ENCODE results near the gene GBA2. TPM values are rescaled to one million over a fixed set of nuclear protein-coding genes. Genes with fewer than 3 reads are reported as not detected.
A peak's percentile ranks its signal among the peaks of the same experiment; 100 is the strongest.

Gene GBA2
- polyA plus RNA-seq = 100 to 1,000 TPM in 3 of 4 donors, 10 to 100 TPM in 1; 63.4 to 176 (median 136) TPM
- long read RNA-seq, donor 1, transcript GBA2-203 (17 exons, 3,611 nt) = minor isoform, 5 of 41 reads
- long read RNA-seq, donor 1, transcript GBA2-208 (3 exons, 836 nt) = major isoform, 13 of 41 reads
- long read RNA-seq, donor 1, partial matches to known transcripts = 23 of 41 reads
- long read RNA-seq, donor 1, other reads (novel, unspliced or antisense) = 0 of 41 reads
- long read RNA-seq, donor 2, transcript GBA2-208 (3 exons, 836 nt) = major isoform, 5 of 8 reads
- long read RNA-seq, donor 2, partial matches to known transcripts = 0 of 8 reads
- long read RNA-seq, donor 2, other reads (novel, unspliced or antisense) = 0 of 8 reads
- long read RNA-seq, donor 3, partial matches to known transcripts = 0 of 5 reads
- long read RNA-seq, donor 3, other reads (novel, unspliced or antisense) = 0 of 5 reads
- long read RNA-seq, donor 4 = 0 reads
- long read RNA-seq, donor 5, partial matches to known transcripts = 0 of 4 reads
- long read RNA-seq, donor 5, other reads (novel, unspliced or antisense) = 0 of 4 reads
- long read RNA-seq, donor 6, partial matches to known transcripts = 0 of 6 reads
- long read RNA-seq, donor 6, other reads (novel, unspliced or antisense) = 0 of 6 reads
- long read RNA-seq, donor 7, transcript GBA2-203 (17 exons, 3,611 nt) = major isoform, 12 of 40 reads
- long read RNA-seq, donor 7, transcript GBA2-208 (3 exons, 836 nt) = minor isoform, 6 of 40 reads
- long read RNA-seq, donor 7, partial matches to known transcripts = 13 of 40 reads
- long read RNA-seq, donor 7, other reads (novel, unspliced or antisense) = 7 of 40 reads
- long read RNA-seq, donor 8, partial matches to known transcripts = 5 of 6 reads
- long read RNA-seq, donor 8, other reads (novel, unspliced or antisense) = 0 of 6 reads
- long read RNA-seq, donor 9, partial matches to known transcripts = 5 of 6 reads
- long read RNA-seq, donor 9, other reads (novel, unspliced or antisense) = 0 of 6 reads
- long read RNA-seq, donor 10, partial matches to known transcripts = 0 of 7 reads
- long read RNA-seq, donor 10, other reads (novel, unspliced or antisense) = 0 of 7 reads

- Histone ChIP-seq H3K36me3 (ENCODE audit: control insufficient read depth in 3 of 3, insufficient read depth in 2 of 3, low read depth in 1 of 3, low read length in 3 of 3) (peaks cover 4 to 48% (median 17%) of the 10 kb centered on the region in 3 donors), H3K4me3 (ENCODE audit: low read depth in 1 of 3, low read length in 3 of 3) (peak within 1 kb of the TSS; percentile 67 to 99 (median 84)), H3K27me3 (ENCODE audit: control insufficient read depth in 3 of 3, insufficient read depth in 3 of 3, low read length in 3 of 3) (no peaks in the 10 kb centered on the region), H3K9me3 (ENCODE audit: control insufficient read depth in 2 of 2, insufficient read depth in 1 of 2, low read depth in 1 of 2, low read length in 1 of 2) (no peaks in the 10 kb centered on the region), H3K4me1 (ENCODE audit: control insufficient read depth in 3 of 3, insufficient read depth in 2 of 3, low read depth in 1 of 3, low read length in 2 of 3) (peaks cover 0 to 15% (median 11%) of the 10 kb centered on the region in 3 donors), H3K27ac (ENCODE audit: low read depth in 1 of 3, low read length in 2 of 3) (peak within 1 kb of the TSS; percentile 88 to 99 (median 94))
- DNase-seq (peak; percentile 94 to 96), FAIRE-seq (no peak)
- WGBS, 3 donors = 0 to 1% (median 1%) methylated on average over 50 to 69 of the region's 69 CpGs
These were observed at the start of gene GBA2, which contains the start of gene RGP1 for GRCh38 chr9:35748858-35749514. Gene GBA2 (minus strand): TSS chr9:35749228. CDS start chr9:35748704, 524 bp downstream. Gene RGP1 (plus strand): TSS chr9:35749287. CDS start chr9:35749756, 469 bp downstream.

GRCh38 chr9:35797311-35798109 is 48.5 kb upstream of the GBA2 start:
- Histone ChIP-seq H3K36me3 (ENCODE audit: control insufficient read depth in 3 of 3, insufficient read depth in 2 of 3, low read depth in 1 of 3, low read length in 3 of 3) (peaks cover 0 to 43% (median 1%) of the 10 kb centered on the region in 3 donors), H3K27ac (ENCODE audit: low read depth in 1 of 3, low read length in 2 of 3) (no peak overlapping the region), H3K4me3 (ENCODE audit: low read depth in 1 of 3, low read length in 3 of 3) (no peak overlapping the region), H3K4me1 (ENCODE audit: control insufficient read depth in 3 of 3, insufficient read depth in 2 of 3, low read depth in 1 of 3, low read length in 2 of 3) (no peaks in the 10 kb centered on the region), H3K9me3 (ENCODE audit: control insufficient read depth in 2 of 2, insufficient read depth in 1 of 2, low read depth in 1 of 2, low read length in 1 of 2) (no peaks in the 10 kb centered on the region), H3K27me3 (ENCODE audit: control insufficient read depth in 3 of 3, insufficient read depth in 3 of 3, low read length in 3 of 3) (no peaks in the 10 kb centered on the region)
- FAIRE-seq (no peak), DNase-seq (no peak)
- 87 to 91% (median 90%) methylated on average over 6 of the region's 6 CpGs for WGBS, 3 donors

GRCh38 chr9:35795695-35796094 is 46.7 kb upstream of the GBA2 start:
- Histone ChIP-seq H3K9me3 (ENCODE audit: control insufficient read depth in 2 of 2, insufficient read depth in 1 of 2, low read depth in 1 of 2, low read length in 1 of 2) (no peaks in the 10 kb centered on the region), H3K36me3 (ENCODE audit: control insufficient read depth in 3 of 3, insufficient read depth in 2 of 3, low read depth in 1 of 3, low read length in 3 of 3) (peaks cover 0 to 39% (median 0%) of the 10 kb centered on the region in 3 donors), H3K27ac (ENCODE audit: low read depth in 1 of 3, low read length in 2 of 3) (no peak overlapping the region), H3K4me1 (ENCODE audit: control insufficient read depth in 3 of 3, insufficient read depth in 2 of 3, low read depth in 1 of 3, low read length in 2 of 3) (peaks cover 0 to 4% (median 0%) of the 10 kb centered on the region in 3 donors), H3K27me3 (ENCODE audit: control insufficient read depth in 3 of 3, insufficient read depth in 3 of 3, low read length in 3 of 3) (no peaks in the 10 kb centered on the region), H3K4me3 (ENCODE audit: low read depth in 1 of 3, low read length in 3 of 3) (no peak overlapping the region)
- FAIRE-seq (no peak), DNase-seq (no peak)

- Histone ChIP-seq H3K4me3 (ENCODE audit: low read depth in 1 of 3, low read length in 3 of 3) (no peak overlapping the region), H3K27ac (ENCODE audit: low read depth in 1 of 3, low read length in 2 of 3) (no peak overlapping the region), H3K4me1 (ENCODE audit: control insufficient read depth in 3 of 3, insufficient read depth in 2 of 3, low read depth in 1 of 3, low read length in 2 of 3) (peaks cover 0 to 8% (median 0%) of the 10 kb centered on the region in 3 donors), H3K36me3 (ENCODE audit: control insufficient read depth in 3 of 3, insufficient read depth in 2 of 3, low read depth in 1 of 3, low read length in 3 of 3) (peaks cover 0 to 37% (median 0%) of the 10 kb centered on the region in 3 donors), H3K9me3 (ENCODE audit: control insufficient read depth in 2 of 2, insufficient read depth in 1 of 2, low read depth in 1 of 2, low read length in 1 of 2) (no peaks in the 10 kb centered on the region), H3K27me3 (ENCODE audit: control insufficient read depth in 3 of 3, insufficient read depth in 3 of 3, low read length in 3 of 3) (no peaks in the 10 kb centered on the region)
- FAIRE-seq (no peak), DNase-seq (no peak)
- 72 to 95% (median 89%) methylated on average over 2 of the region's 2 CpGs for WGBS, 3 donors
These were observed 44.4 kb upstream of the GBA2 start for GRCh38 chr9:35793461-35793860.

GRCh38 chr9:35792826-35793225 is 43.8 kb upstream of the GBA2 start:
- no peaks in the 10 kb centered on the region for H3K27me3 ChIP-seq (ENCODE audit: control insufficient read depth in 3 of 3, insufficient read depth in 3 of 3, low read length in 3 of 3)
- H3K4me3 ChIP-seq (ENCODE audit: low read depth in 1 of 3, low read length in 3 of 3) = no peak overlapping the region
- no peaks in the 10 kb centered on the region for H3K9me3 ChIP-seq (ENCODE audit: control insufficient read depth in 2 of 2, insufficient read depth in 1 of 2, low read depth in 1 of 2, low read length in 1 of 2)
- H3K27ac ChIP-seq (ENCODE audit: low read depth in 1 of 3, low read length in 2 of 3) = no peak overlapping the region
- 91 to 96% (median 95%) methylated on average over 14 of the region's 14 CpGs for WGBS, 3 donors
- peaks cover 0 to 8% (median 0%) of the 10 kb centered on the region in 3 donors for H3K4me1 ChIP-seq (ENCODE audit: control insufficient read depth in 3 of 3, insufficient read depth in 2 of 3, low read depth in 1 of 3, low read length in 2 of 3)
- peaks cover 0 to 40% (median 0%) of the 10 kb centered on the region in 3 donors for H3K36me3 ChIP-seq (ENCODE audit: control insufficient read depth in 3 of 3, insufficient read depth in 2 of 3, low read depth in 1 of 3, low read length in 3 of 3)
- FAIRE-seq = no peak
- no peak for DNase-seq

- Histone ChIP-seq H3K27ac (ENCODE audit: low read depth in 1 of 3, low read length in 2 of 3) (no peak overlapping the region), H3K9me3 (ENCODE audit: control insufficient read depth in 2 of 2, insufficient read depth in 1 of 2, low read depth in 1 of 2, low read length in 1 of 2) (no peaks in the 10 kb centered on the region), H3K36me3 (ENCODE audit: control insufficient read depth in 3 of 3, insufficient read depth in 2 of 3, low read depth in 1 of 3, low read length in 3 of 3) (peaks cover 0 to 40% (median 0%) of the 10 kb centered on the region in 3 donors), H3K27me3 (ENCODE audit: control insufficient read depth in 3 of 3, insufficient read depth in 3 of 3, low read length in 3 of 3) (no peaks in the 10 kb centered on the region), H3K4me3 (ENCODE audit: low read depth in 1 of 3, low read length in 3 of 3) (peak overlapping the region in 2 of 3 donors; percentile 24 to 37), H3K4me1 (ENCODE audit: control insufficient read depth in 3 of 3, insufficient read depth in 2 of 3, low read depth in 1 of 3, low read length in 2 of 3) (peaks cover 0 to 8% (median 0%) of the 10 kb centered on the region in 3 donors)
- WGBS, 3 donors = 86 to 92% (median 91%) methylated on average over 33 to 34 of the region's 34 CpGs
- DNase-seq (no peak), FAIRE-seq (no peak)
These were observed 43.2 kb upstream of the GBA2 start for GRCh38 chr9:35792024-35792813.

Data from small intestine (tissue), 16 donors.